Measurements from ENCODE around the gene OXER1. TPM values are rescaled to one million over a fixed set of nuclear protein-coding genes. Genes with fewer than 3 reads are reported as not detected.

Gene OXER1
- total and polyA plus RNA-seq, 4 donors, result 2.2 to 6.2 (median 3.6) TPM

- no peaks in the 10 kb centered on the region for H3K27me3 ChIP-seq (ENCODE audit: control insufficient read depth in 1 of 2, insufficient read depth in 2 of 2, low read length in 1 of 2)
- intact Hi-C loops (cut with DNase I), result no loop called here
- H3K27ac ChIP-seq (ENCODE audit: low read depth in 1 of 2, low read length in 2 of 2), result no peak overlapping the region
- H3K4me1 ChIP-seq (ENCODE audit: control insufficient read depth in 1 of 2, insufficient read depth in 2 of 2, low read length in 2 of 2), result no peaks in the 10 kb centered on the region
- H3K9me3 ChIP-seq (ENCODE audit: control insufficient read depth, low read length), result no peaks in the 10 kb centered on the region
- no peak overlapping the region for H3K4me3 ChIP-seq (ENCODE audit: low read length in 2 of 2)
- ATAC-seq (ENCODE audit: low FRiP score) (no peak), DNase-seq (no peak)
- H3K36me3 ChIP-seq (ENCODE audit: control insufficient read depth in 1 of 2, insufficient read depth in 2 of 2, low read length in 1 of 2), result no peaks in the 10 kb centered on the region
- 73 to 78% methylated on average over 14 of the region's 14 CpGs for WGBS, 2 donors
Measured at GRCh38 chr2:42767899-42768705, 4.2 kb upstream of the OXER1 start.

GRCh38 chr2:42767080-42767898, 3.4 kb upstream of the OXER1 start:
- WGBS, 2 donors, result 88 to 90% methylated on average over 16 of the region's 16 CpGs
- ATAC-seq (ENCODE audit: low FRiP score), result no peak

GRCh38 chr2:42765686-42766085, 1.8 kb upstream of the OXER1 start:
- intact Hi-C loops (cut with DNase I), result no loop called here
- WGBS, 2 donors, result 89 to 93% methylated on average over 9 of the region's 9 CpGs

More at GRCh38 chr2:42767080-42767898, 3.4 kb upstream of the OXER1 start:
- Histone ChIP-seq H3K4me1 (ENCODE audit: control insufficient read depth in 1 of 2, insufficient read depth in 2 of 2, low read length in 2 of 2) (no peaks in the 10 kb centered on the region), H3K9me3 (ENCODE audit: control insufficient read depth, low read length) (no peaks in the 10 kb centered on the region), H3K36me3 (ENCODE audit: control insufficient read depth in 1 of 2, insufficient read depth in 2 of 2, low read length in 1 of 2) (no peaks in the 10 kb centered on the region), H3K4me3 (ENCODE audit: low read length in 2 of 2) (no peak overlapping the region), H3K27ac (ENCODE audit: low read depth in 1 of 2, low read length in 2 of 2) (no peak overlapping the region), H3K27me3 (ENCODE audit: control insufficient read depth in 1 of 2, insufficient read depth in 2 of 2, low read length in 1 of 2) (no peaks in the 10 kb centered on the region)
- no peak for DNase-seq
- intact Hi-C loops (cut with DNase I), result no loop called here

GRCh38 chr2:42764901-42765300, 966 bp upstream of the OXER1 start:
- Histone ChIP-seq H3K4me3 (ENCODE audit: low read length in 2 of 2) (no peak overlapping the region), H3K4me1 (ENCODE audit: control insufficient read depth in 1 of 2, insufficient read depth in 2 of 2, low read length in 2 of 2) (no peaks in the 10 kb centered on the region), H3K27ac (ENCODE audit: low read depth in 1 of 2, low read length in 2 of 2) (no peak overlapping the region), H3K9me3 (ENCODE audit: control insufficient read depth, low read length) (no peaks in the 10 kb centered on the region), H3K36me3 (ENCODE audit: control insufficient read depth in 1 of 2, insufficient read depth in 2 of 2, low read length in 1 of 2) (no peaks in the 10 kb centered on the region), H3K27me3 (ENCODE audit: control insufficient read depth in 1 of 2, insufficient read depth in 2 of 2, low read length in 1 of 2) (no peaks in the 10 kb centered on the region)
- 85 to 88% methylated on average over 2 of the region's 2 CpGs for WGBS, 2 donors
- DNase-seq (no peak), ATAC-seq (ENCODE audit: low FRiP score) (no peak)
- intact Hi-C loops (cut with DNase I), result no loop called here

More at GRCh38 chr2:42765686-42766085, 1.8 kb upstream of the OXER1 start:
- Histone ChIP-seq H3K9me3 (ENCODE audit: control insufficient read depth, low read length) (no peaks in the 10 kb centered on the region), H3K4me3 (ENCODE audit: low read length in 2 of 2) (no peak overlapping the region), H3K27ac (ENCODE audit: low read depth in 1 of 2, low read length in 2 of 2) (no peak overlapping the region), H3K36me3 (ENCODE audit: control insufficient read depth in 1 of 2, insufficient read depth in 2 of 2, low read length in 1 of 2) (no peaks in the 10 kb centered on the region), H3K4me1 (ENCODE audit: control insufficient read depth in 1 of 2, insufficient read depth in 2 of 2, low read length in 2 of 2) (no peaks in the 10 kb centered on the region), H3K27me3 (ENCODE audit: control insufficient read depth in 1 of 2, insufficient read depth in 2 of 2, low read length in 1 of 2) (no peaks in the 10 kb centered on the region)
- ATAC-seq (ENCODE audit: low FRiP score) (no peak), DNase-seq (no peak)

GRCh38 chr2:42762823-42763804, 821 bp downstream of the OXER1 start:
- 95% methylated on average over 43 to 45 of the region's 45 CpGs for WGBS, 2 donors
- Histone ChIP-seq H3K27ac (ENCODE audit: low read depth in 1 of 2, low read length in 2 of 2) (no peak overlapping the region), H3K4me3 (ENCODE audit: low read length in 2 of 2) (no peak overlapping the region)

DNA sequence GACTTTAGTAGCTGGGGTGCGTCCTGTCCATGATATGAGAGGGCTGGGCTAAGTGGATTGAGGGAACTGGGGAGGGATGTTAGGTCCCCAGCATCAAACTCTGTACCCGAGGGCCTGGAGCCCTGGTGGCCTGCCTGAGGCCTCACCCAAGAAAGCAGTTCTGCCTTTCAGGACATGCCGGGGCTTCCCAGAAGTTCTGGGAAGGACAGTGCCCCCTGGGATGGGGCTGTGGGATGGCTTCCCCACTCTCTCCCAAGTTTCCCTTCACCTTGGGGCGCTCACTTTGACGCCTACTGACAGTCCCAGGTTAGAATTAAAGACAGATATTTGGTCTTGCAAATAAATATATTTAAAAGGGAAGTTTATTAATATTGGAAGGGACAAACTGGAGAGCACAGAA, 1.8 kb downstream of the OXER1 start:
- H3K4me3 ChIP-seq (ENCODE audit: low read length in 2 of 2), result no peak overlapping the region
- H3K27ac ChIP-seq (ENCODE audit: low read depth in 1 of 2, low read length in 2 of 2), result no peak overlapping the region
- H3K36me3 ChIP-seq (ENCODE audit: control insufficient read depth in 1 of 2, insufficient read depth in 2 of 2, low read length in 1 of 2), result no peaks in the 10 kb centered on the region
- ATAC-seq (ENCODE audit: low FRiP score), result no peak
- H3K4me1 ChIP-seq (ENCODE audit: control insufficient read depth in 1 of 2, insufficient read depth in 2 of 2, low read length in 2 of 2), result no peaks in the 10 kb centered on the region
- intact Hi-C loops (cut with DNase I), result no loop called here
- no peaks in the 10 kb centered on the region for H3K27me3 ChIP-seq (ENCODE audit: control insufficient read depth in 1 of 2, insufficient read depth in 2 of 2, low read length in 1 of 2)
- WGBS, 2 donors, result 92 to 95% methylated on average over 5 of the region's 5 CpGs
- DNase-seq, result no peak
- no peaks in the 10 kb centered on the region for H3K9me3 ChIP-seq (ENCODE audit: control insufficient read depth, low read length)

More at GRCh38 chr2:42762823-42763804, 821 bp downstream of the OXER1 start:
- no peak for ATAC-seq (ENCODE audit: low FRiP score)
- intact Hi-C loops (cut with DNase I), result no loop called here
- H3K27me3 ChIP-seq (ENCODE audit: control insufficient read depth in 1 of 2, insufficient read depth in 2 of 2, low read length in 1 of 2), result no peaks in the 10 kb centered on the region
- no peak for DNase-seq
- no peaks in the 10 kb centered on the region for H3K4me1 ChIP-seq (ENCODE audit: control insufficient read depth in 1 of 2, insufficient read depth in 2 of 2, low read length in 2 of 2)
- no peaks in the 10 kb centered on the region for H3K36me3 ChIP-seq (ENCODE audit: control insufficient read depth in 1 of 2, insufficient read depth in 2 of 2, low read length in 1 of 2)
- H3K9me3 ChIP-seq (ENCODE audit: control insufficient read depth, low read length), result no peaks in the 10 kb centered on the region

- no peaks in the 10 kb centered on the region for H3K4me1 ChIP-seq (ENCODE audit: control insufficient read depth in 1 of 2, insufficient read depth in 2 of 2, low read length in 2 of 2)
- H3K4me3 ChIP-seq (ENCODE audit: low read length in 2 of 2), result no peak overlapping the region
- intact Hi-C loops (cut with DNase I), result no loop called here
- ATAC-seq (ENCODE audit: low FRiP score) (no peak), DNase-seq (no peak)
- 92 to 94% methylated on average over 9 of the region's 9 CpGs for WGBS, 2 donors
- H3K27me3 ChIP-seq (ENCODE audit: control insufficient read depth in 1 of 2, insufficient read depth in 2 of 2, low read length in 1 of 2), result no peaks in the 10 kb centered on the region
- H3K9me3 ChIP-seq (ENCODE audit: control insufficient read depth, low read length), result no peaks in the 10 kb centered on the region
- H3K36me3 ChIP-seq (ENCODE audit: control insufficient read depth in 1 of 2, insufficient read depth in 2 of 2, low read length in 1 of 2), result no peaks in the 10 kb centered on the region
- no peak overlapping the region for H3K27ac ChIP-seq (ENCODE audit: low read depth in 1 of 2, low read length in 2 of 2)
Measured at GRCh38 chr2:42761554-42761953, 2.4 kb downstream of the OXER1 start.

DNA sequence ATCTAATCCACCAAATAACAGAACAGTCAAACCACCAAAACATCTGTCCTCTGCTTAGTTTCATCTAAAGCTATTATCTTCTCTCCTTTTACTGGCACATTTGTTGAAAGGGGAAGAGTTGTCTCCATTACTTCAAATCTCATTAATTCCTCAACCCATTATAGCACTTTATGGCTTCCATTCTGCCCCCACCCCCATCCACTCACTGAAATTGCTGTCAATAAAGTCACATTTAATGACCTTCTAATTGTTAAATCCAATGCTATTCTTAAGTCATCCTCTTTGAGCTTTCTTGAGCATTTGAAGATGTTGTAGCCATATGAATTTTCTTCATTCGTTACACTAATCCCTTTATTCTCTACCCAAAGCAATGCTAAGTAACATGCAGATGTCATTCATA, 5.2 kb downstream of the OXER1 start:
- 97% methylated on average over 1 of the region's 1 CpG for WGBS, 2 donors
- Histone ChIP-seq H3K4me1 (ENCODE audit: control insufficient read depth in 1 of 2, insufficient read depth in 2 of 2, low read length in 2 of 2) (no peaks in the 10 kb centered on the region), H3K9me3 (ENCODE audit: control insufficient read depth, low read length) (no peaks in the 10 kb centered on the region), H3K27me3 (ENCODE audit: control insufficient read depth in 1 of 2, insufficient read depth in 2 of 2, low read length in 1 of 2) (no peaks in the 10 kb centered on the region), H3K4me3 (ENCODE audit: low read length in 2 of 2) (no peak overlapping the region), H3K36me3 (ENCODE audit: control insufficient read depth in 1 of 2, insufficient read depth in 2 of 2, low read length in 1 of 2) (no peaks in the 10 kb centered on the region), H3K27ac (ENCODE audit: low read depth in 1 of 2, low read length in 2 of 2) (no peak overlapping the region)
- DNase-seq (no peak), ATAC-seq (ENCODE audit: low FRiP score) (no peak)
- intact Hi-C loops (cut with DNase I), result no loop called here

All from aorta (tissue), 5 donors.